HG02885 (cell line): ENCODE results near the gene ANGPTL4.
"Not testable (repeated sequence)": the region's sequence is repeated elsewhere in the genome, so short reads cannot be mapped to it uniquely, and the experiment has no call there.

Experiments
- ATAC-seq: cut with Tn5 transposase; IDR thresholded peaks from one replicate; pipeline ENCODE4 v1.9.1; 2021; ENCODE audit warnings: mild to moderate bottlenecking; ENCODE audit not compliant: unreplicated experiment, poor library complexity

ANGPTL4 gene

GRCh38 chr19:8333767-8334457 lies 30.0 kb upstream of the ANGPTL4 start:
- no peak for ATAC-seq

GRCh38 chr19:8334458-8335342 lies 29.3 kb upstream of the ANGPTL4 start:
- ATAC-seq: peak; percentile 39

GRCh38 chr19:8335343-8336071 lies 28.4 kb upstream of the ANGPTL4 start:
- peak; percentile 34 for ATAC-seq

DNA sequence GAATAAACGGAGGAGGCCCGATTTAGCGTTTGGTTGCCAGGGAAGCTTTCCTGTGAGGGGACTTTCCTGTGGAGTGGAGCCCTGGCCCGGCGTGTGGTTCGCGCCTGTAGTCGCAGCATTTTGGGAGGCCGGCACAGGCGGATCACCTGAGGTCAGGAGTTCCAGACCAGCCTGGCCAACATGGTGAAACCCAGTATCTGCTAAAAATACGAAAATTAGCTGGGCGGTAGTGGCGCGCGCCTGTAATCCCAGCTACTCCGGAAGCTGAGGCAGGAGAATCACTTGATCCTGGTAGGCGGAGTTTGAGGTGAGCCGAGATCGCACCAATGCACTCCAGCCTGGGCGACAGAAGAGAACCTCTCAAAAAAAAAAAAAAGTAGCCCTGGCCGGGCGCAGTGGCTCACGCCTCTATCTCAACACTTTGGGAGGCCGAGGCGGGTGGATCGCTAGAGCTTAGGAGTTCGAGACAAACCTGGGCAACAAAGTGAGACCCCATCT lies 27.8 kb upstream of the ANGPTL4 start:
- ATAC-seq: no peak

DNA sequence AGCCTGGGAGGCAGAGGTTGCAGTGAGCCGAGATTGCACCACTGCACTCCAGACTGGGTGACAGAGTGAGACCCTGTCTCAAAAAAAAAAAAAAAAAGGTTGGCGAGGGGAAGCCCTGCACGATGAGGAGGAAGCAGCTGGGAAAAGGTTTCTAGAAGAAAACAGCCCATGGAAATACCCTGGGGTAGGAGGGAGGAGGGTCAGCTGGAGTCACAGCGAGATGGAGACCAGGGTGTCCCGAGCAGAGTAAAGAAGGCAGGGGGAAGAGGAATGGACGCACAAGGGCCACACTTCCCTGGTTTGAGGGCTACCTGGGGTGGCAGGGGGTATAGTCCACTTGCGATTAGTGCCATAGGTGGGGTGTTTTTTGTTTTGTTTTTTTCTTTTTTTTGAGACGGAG lies 27.3 kb upstream of the ANGPTL4 start:
- ATAC-seq: no peak

GRCh38 chr19:8337728-8338127 lies 26.2 kb upstream of the ANGPTL4 start:
- no peak for ATAC-seq

GRCh38 chr19:8338835-8339234 lies 25.1 kb upstream of the ANGPTL4 start:
- ATAC-seq: no peak

DNA sequence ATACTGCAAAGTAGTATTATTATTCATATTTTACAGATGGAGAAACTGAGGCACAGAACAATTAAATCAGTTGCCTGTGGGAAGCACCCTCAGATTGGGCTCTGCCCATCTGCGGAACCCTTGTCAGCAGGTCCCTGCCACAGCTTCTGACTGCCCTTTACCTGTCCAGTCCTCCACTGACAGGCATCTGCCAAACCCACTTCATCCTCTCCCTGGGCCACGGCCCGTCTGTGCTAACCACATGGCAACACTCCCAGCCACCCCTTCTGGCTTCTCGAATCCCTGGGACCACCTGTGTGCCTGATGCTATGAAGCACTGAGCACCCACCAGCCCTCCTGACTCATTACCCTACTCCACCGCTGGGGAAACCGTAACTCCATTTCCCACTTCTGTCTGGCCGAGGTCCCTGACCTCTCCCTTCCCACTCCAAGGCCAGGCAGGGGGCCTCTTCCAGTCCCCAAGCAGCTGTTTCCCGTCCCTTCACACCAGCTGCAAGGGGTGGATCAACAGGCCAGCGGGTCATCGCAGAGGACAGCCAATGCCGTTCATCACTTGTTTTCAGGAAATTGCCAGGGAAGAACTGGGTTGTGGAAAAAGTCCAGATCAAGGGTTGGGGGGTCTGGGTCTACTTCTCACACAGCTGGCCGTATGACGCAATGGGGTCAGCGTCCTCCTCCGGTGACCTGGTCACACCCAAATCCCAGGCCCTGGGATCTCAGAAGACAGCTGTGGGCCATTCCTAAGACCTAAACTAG lies 23.4 kb upstream of the ANGPTL4 start:
- ATAC-seq: no peak

DNA sequence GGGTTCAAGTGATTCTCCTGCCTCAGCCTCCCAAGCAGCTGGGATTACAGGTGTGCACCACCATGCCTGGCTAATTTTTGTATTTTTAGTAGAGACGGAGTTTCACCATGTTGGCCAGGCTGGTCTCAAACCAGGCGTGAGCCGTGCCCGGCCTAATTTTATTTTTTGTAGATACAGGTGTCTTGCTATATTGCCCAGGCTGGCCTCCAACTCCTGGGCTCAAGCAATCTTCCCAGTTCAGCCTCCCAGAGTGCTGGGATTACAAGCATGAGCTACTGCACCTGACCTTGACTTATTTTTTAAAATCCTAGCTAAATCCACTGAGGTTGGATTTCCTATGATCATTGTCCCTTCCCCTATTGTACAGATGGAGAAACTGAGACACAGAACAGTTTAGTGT lies 22.5 kb upstream of the ANGPTL4 start:
- not testable (repeated sequence) for ATAC-seq

- ATAC-seq: no peak
Observed at GRCh38 chr19:8342316-8342683, 21.7 kb upstream of the ANGPTL4 start.

- ATAC-seq: peak; percentile 91
Observed at GRCh38 chr19:8342684-8343482, 21.1 kb upstream of the ANGPTL4 start, which contains the start of gene KANK3. Gene KANK3, minus strand, starts transcription at chr19:8343262. Its CDS starts 5,434 bp downstream, at chr19:8337828.

GRCh38 chr19:8343483-8343844 lies 20.5 kb upstream of the ANGPTL4 start:
- ATAC-seq: no peak

GRCh38 chr19:8349629-8350372 lies 14.2 kb upstream of the ANGPTL4 start:
- not testable (repeated sequence) for ATAC-seq

DNA sequence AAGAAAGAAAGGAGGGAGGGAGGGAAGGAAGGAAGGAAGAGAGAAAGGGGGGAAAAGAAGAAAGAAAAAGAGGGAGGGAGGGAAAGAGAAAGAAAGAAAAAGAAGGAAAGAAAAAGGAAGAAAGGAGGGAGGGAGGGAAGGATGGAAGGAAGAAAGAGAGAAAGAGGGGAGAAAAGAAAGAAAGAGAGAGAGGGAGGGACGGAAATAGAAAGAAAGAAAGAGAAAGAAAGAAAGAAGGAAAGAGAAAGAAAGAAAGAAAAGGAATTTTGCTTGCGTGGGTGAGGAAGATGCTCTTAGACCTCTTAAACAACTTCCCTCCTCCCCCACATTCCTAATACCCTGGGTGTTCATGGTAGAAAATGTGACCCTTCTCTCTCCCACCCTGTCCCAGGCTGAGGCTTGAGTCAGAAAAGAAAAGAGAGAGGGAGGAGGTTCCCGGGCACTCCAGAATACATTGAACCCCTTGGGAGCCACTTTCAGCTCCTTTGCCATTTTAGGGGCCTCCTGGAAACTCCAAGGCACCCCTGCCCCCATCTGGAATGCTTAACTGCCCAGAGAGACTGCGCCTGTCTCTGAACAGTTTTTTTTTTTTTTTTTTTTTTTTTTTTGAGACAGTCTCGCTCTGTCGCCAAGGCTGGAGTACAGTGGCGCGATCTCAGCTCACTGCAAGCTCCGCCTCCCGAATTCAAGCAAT lies 11.7 kb upstream of the ANGPTL4 start:
- no peak for ATAC-seq

- ATAC-seq: not testable (repeated sequence)
Observed at GRCh38 chr19:8352845-8353244, 11.1 kb upstream of the ANGPTL4 start.

- ATAC-seq: no peak
Observed at GRCh38 chr19:8355631-8356402, 8.1 kb upstream of the ANGPTL4 start.

DNA sequence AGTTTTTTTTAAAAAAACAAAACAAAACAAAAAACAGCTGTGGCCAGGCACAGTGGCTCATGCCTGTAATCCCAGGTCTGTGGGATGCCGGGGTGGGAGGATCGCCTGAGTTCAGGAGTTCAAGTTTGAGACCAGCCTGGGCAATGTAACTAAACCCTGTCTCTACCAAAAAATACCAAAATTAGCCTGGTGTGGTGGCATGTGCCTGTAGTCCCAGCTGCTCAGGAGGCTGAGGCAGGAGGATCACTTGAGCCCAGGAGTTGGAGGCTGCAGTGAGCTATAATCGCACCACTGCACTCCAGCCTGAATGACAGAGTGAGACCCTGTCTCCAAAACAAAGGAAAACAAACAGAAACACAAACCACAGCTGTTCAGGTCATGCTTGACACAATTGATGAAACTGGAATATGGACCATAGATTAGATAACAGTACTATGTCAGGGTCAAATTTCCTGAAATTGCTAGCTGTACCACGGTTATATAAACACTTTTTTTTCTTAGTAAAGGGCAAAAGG lies 6.9 kb upstream of the ANGPTL4 start:
- ATAC-seq: no peak
